HAP-1 (cell line): ENCODE results near the gene JADE3.

Source experiments
- DNase-seq, 2 experiments: peaks; one replicate each; pipeline ENCODE4 v3.0.0-alpha.2; 2016 to 2020; ENCODE audit warnings: low spot score in 2 of 2
- H3K27me3 ChIP-seq: fragments of 250-450 bp; sonication (Bioruptor Pico); 2 replicates; pipeline ENCODE4 v1.5.1; 2020; ENCODE audit warnings: low read depth, mild to moderate bottlenecking, moderate library complexity
- H3K36me3 ChIP-seq: fragments of 250-450 bp; sonication (Bioruptor Pico); replicated peaks from 2 replicates; pipeline ENCODE4 v1.5.1; 2020; ENCODE audit warnings: mild to moderate bottlenecking
- H3K4me1 ChIP-seq: fragments of 250-450 bp; sonication (Bioruptor Pico); 2 replicates; pipeline ENCODE4 v1.5.1; 2020; ENCODE audit warnings: mild to moderate bottlenecking
- H3K4me3 ChIP-seq: fragments of 250-450 bp; sonication (Bioruptor Pico); 2 replicates; pipeline ENCODE4 v1.5.1; 2020; ENCODE audit warnings: mild to moderate bottlenecking, moderate library complexity
- H3K9me3 ChIP-seq: fragments of 250-450 bp; sonication (Bioruptor Pico); 2 replicates; pipeline ENCODE4 v1.5.1; 2020; ENCODE audit warnings: mild to moderate bottlenecking, moderate library complexity
- in situ Hi-C: fragments of 300-500 bp; cut with MboI; formaldehyde crosslinking; loops from 3 replicates; pipeline ENCODE4 v1.14.3; 2020; ENCODE audit warnings: low sequenced_read_pairs, inconsistent platforms, mixed read lengths

The JADE3 gene

GRCh38 chrX:46991664-46992063 is 79.4 kb downstream of the JADE3 start:
- Histone ChIP-seq H3K36me3 (no peaks in the 10 kb centered on the region; the same call in none of the 2 replicates), H3K4me3 (no peak overlapping the region), H3K27me3 (no peaks in the 10 kb centered on the region), H3K9me3 (peaks cover 3% of the 10 kb centered on the region), H3K4me1 (peaks cover 32% of the 10 kb centered on the region)
- in situ Hi-C loops = no loop called here
- DNase-seq = peak; percentile 31 to 34

DNA sequence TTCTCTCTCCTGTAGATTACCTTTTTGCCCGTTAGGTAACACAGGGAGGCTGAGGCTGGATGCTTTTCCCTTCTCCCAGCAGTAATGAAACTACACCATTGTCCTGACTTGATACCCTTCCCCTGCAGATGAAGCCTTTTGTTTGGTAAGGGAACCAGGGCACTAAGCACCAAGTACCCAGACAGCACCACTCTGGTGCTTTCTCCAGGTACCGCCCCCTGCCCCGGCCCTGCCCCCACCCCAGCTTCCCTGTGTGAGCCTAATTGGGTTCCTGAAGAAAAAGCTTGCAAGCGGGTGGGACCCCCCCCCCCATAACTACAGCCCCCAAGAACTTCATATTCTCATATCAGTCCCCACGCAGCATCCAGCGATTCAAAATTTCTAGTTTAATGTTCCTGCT is 79.8 kb downstream of the JADE3 start:
- Histone ChIP-seq H3K4me3 (no peak overlapping the region), H3K27me3 (no peaks in the 10 kb centered on the region), H3K4me1 (peaks cover 32% of the 10 kb centered on the region), H3K9me3 (peaks cover 3% of the 10 kb centered on the region), H3K36me3 (no peaks in the 10 kb centered on the region; the same call in none of the 2 replicates)
- in situ Hi-C loops = no loop called here
- DNase-seq = no peak

DNA sequence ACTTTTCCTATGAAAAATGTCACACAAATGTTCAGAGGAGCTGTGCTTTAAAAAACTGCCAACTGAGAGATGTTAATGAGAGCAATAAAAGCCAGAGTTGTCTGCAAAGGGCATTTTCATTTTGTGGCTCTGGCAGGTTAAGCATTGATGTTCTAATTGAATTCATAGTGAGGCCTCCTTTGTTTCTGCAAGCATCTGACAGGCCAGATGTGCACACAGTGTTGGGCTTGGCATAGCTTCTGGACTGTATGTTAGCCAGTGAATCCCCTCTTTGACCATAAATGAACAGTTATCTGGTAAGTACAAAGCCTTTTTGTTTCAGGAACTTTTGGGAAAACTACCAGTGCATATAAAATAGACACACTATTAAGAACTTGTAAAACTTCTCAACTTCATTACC is 81.9 kb downstream of the JADE3 start:
- peaks cover 3% of the 10 kb centered on the region for H3K9me3 ChIP-seq
- H3K27me3 ChIP-seq = no peaks in the 10 kb centered on the region
- H3K4me3 ChIP-seq = no peak overlapping the region
- H3K4me1 ChIP-seq = peaks cover 32% of the 10 kb centered on the region
- peaks cover 3% of the 10 kb centered on the region for H3K36me3 ChIP-seq
- in situ Hi-C loops = no loop called here
- peak; percentile 40 to 66 for DNase-seq

- no peak for DNase-seq
- Histone ChIP-seq H3K4me1 (peaks cover 18% of the 10 kb centered on the region), H3K9me3 (no peaks in the 10 kb centered on the region), H3K27me3 (no peaks in the 10 kb centered on the region), H3K4me3 (no peak overlapping the region), H3K36me3 (no peaks in the 10 kb centered on the region)
- in situ Hi-C loops = no loop called here
Observed at GRCh38 chrX:47012131-47012530, 99.9 kb downstream of the JADE3 start.

- in situ Hi-C loops = loop anchor here (10.0 kb wide), 1 partner anchor 111 kb away; the partner anchor contains the start of gene JADE3
- DNase-seq = no peak
- no peaks in the 10 kb centered on the region for H3K9me3 ChIP-seq
- no peaks in the 10 kb centered on the region for H3K27me3 ChIP-seq
- H3K4me1 ChIP-seq = peaks cover 10% of the 10 kb centered on the region
- H3K36me3 ChIP-seq = no peaks in the 10 kb centered on the region; the same call in 1 of the 2 replicates
- H3K4me3 ChIP-seq = no peak overlapping the region
Observed at GRCh38 chrX:47026198-47026597, 114.0 kb downstream of the JADE3 start.

DNA sequence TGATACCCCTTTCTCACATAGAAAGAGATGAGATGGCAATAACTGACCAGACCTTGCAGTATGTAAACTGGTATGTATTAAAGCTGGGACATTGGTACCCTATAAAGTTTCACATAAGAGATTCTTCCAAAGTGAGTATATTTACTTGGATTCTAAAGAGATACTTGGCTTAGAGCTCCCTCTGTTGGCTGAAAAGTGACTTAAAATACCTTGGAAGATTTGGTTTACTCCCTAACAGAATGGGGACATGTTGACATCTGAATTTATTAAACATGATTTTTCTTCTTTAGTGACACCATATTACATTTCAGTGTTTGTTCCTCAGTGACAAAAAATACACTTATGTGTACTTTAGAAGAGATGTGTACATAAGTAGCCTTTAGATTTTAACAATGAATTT is 118.1 kb downstream of the JADE3 start:
- H3K9me3 ChIP-seq = no peaks in the 10 kb centered on the region
- H3K27me3 ChIP-seq = no peaks in the 10 kb centered on the region
- peaks cover 7% of the 10 kb centered on the region; the same call in 1 of the 2 replicates for H3K4me1 ChIP-seq
- in situ Hi-C loops = loop anchor here (10.0 kb wide), 1 partner anchor 64 kb away; no protein-coding TSS in a partner anchor
- H3K4me3 ChIP-seq = no peak overlapping the region
- peak; percentile 66 to 67 for DNase-seq
- no peaks in the 10 kb centered on the region; the same call in 1 of the 2 replicates for H3K36me3 ChIP-seq

DNA sequence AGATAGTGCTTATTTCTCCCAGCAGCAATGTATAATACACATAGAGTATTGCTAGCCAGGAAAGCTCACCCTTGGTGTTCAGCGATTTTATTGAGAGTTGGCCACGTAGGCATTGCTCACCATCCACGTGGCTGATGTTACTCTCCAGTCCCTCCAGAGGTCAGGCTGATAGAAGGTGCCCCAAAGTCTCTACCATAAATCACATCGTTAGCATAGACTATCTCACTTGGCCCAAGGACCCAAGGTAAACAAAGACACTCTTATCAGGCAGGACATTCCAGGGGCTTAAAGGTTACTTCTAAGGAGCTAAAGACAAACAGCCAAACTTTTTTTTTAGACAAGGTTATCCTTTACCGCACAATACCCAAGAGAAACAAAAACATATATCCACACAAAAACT is 135.8 kb downstream of the JADE3 start:
- H3K27me3 ChIP-seq = no peaks in the 10 kb centered on the region; the same call in 1 of the 2 replicates
- H3K4me3 ChIP-seq = no peak overlapping the region
- H3K36me3 ChIP-seq = no peaks in the 10 kb centered on the region
- DNase-seq = no peak
- H3K4me1 ChIP-seq = no peaks in the 10 kb centered on the region
- in situ Hi-C loops = no loop called here
- H3K9me3 ChIP-seq = no peaks in the 10 kb centered on the region

DNA sequence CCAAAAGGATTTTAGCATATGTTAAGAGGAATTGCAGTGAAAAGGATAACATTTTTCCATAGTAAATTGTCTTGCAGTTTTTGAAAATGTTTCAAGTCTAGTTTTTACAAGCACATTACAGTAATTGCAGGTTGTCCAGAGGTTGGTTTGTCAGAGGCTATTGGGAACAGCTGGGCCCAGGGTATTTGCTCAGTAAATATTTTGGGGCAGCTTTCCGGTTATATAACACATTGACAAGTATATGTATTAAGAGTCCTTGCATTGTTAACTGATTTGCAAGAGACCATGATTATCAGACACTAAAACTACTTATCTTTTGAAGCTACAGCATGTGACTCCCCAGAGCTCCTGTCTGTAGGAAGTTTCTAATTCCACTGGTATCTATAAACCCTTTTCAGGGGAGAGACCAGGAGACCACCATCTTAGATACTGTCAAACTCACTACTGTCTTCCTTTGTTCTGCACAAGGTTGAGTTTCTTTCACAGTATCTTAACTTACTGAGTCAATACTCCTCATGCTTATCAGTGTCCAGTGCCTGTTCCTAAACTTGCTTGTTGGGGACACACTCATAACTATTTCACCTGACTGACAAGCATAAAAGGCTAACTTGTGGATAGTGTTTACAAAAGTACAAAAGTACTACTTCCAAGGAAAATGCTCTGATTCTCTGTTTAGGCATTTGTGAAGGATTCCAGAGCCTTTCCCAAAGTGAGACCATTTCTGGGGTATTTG is 147.1 kb downstream of the JADE3 start:
- no peaks in the 10 kb centered on the region for H3K9me3 ChIP-seq
- H3K36me3 ChIP-seq = no peaks in the 10 kb centered on the region; the same call in 1 of the 2 replicates
- H3K27me3 ChIP-seq = no peaks in the 10 kb centered on the region
- H3K4me1 ChIP-seq = no peaks in the 10 kb centered on the region
- in situ Hi-C loops = no loop called here
- DNase-seq = no peak
- H3K4me3 ChIP-seq = no peak overlapping the region

GRCh38 chrX:47060708-47061107 is 148.5 kb downstream of the JADE3 start:
- H3K36me3 ChIP-seq = no peaks in the 10 kb centered on the region; the same call in 1 of the 2 replicates
- no peaks in the 10 kb centered on the region for H3K9me3 ChIP-seq
- no peaks in the 10 kb centered on the region for H3K4me1 ChIP-seq
- H3K4me3 ChIP-seq = no peak overlapping the region
- no peaks in the 10 kb centered on the region for H3K27me3 ChIP-seq
- in situ Hi-C loops = no loop called here
- DNase-seq = no peak

- H3K9me3 ChIP-seq = no peaks in the 10 kb centered on the region
- H3K36me3 ChIP-seq = no peaks in the 10 kb centered on the region; the same call in 1 of the 2 replicates
- in situ Hi-C loops = no loop called here
- H3K4me3 ChIP-seq = no peak overlapping the region
- no peaks in the 10 kb centered on the region for H3K27me3 ChIP-seq
- no peaks in the 10 kb centered on the region for H3K4me1 ChIP-seq
- no peak for DNase-seq
Observed at GRCh38 chrX:47061238-47061919, 149.2 kb downstream of the JADE3 start.

- Histone ChIP-seq H3K4me3 (no peak overlapping the region), H3K36me3 (no peaks in the 10 kb centered on the region), H3K27me3 (no peaks in the 10 kb centered on the region), H3K4me1 (no peaks in the 10 kb centered on the region), H3K9me3 (no peaks in the 10 kb centered on the region)
- DNase-seq = no peak
- in situ Hi-C loops = no loop called here
Observed at GRCh38 chrX:47063179-47063578, 151.0 kb downstream of the JADE3 start.

- no peak overlapping the region for H3K4me3 ChIP-seq
- in situ Hi-C loops = no loop called here
- DNase-seq = no peak
Observed at GRCh38 chrX:47068214-47068613, 156.0 kb downstream of the JADE3 start.

DNA sequence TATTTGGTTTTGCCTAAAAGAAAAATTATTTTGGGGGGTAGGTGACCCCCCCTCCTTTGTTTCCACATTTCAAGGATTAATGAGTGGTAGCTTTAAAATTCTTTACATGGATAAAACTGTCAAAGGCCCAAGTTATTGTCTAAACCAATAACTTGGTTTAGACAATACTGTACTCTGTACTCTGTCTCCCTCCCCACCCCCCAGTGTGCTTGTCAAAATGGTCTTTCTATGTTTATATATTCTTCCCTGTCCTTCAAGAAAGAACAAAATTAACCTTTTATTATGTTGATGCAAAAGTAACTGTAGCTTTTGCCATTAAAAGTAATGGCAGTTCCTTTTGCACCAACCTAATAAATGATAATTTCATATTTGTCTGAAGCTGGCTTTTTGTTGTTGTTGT is 156.5 kb downstream of the JADE3 start:
- no peak overlapping the region for H3K4me3 ChIP-seq
- no peaks in the 10 kb centered on the region for H3K36me3 ChIP-seq
- in situ Hi-C loops = no loop called here

More at GRCh38 chrX:47068214-47068613, 156.0 kb downstream of the JADE3 start:
- no peaks in the 10 kb centered on the region for H3K27me3 ChIP-seq
- H3K4me1 ChIP-seq = peaks cover 8% of the 10 kb centered on the region
- H3K9me3 ChIP-seq = no peaks in the 10 kb centered on the region
- H3K36me3 ChIP-seq = no peaks in the 10 kb centered on the region

More for the DNA sequence above, 156.5 kb downstream of the JADE3 start:
- peaks cover 8% of the 10 kb centered on the region for H3K4me1 ChIP-seq
- peak; percentile 52 to 58 for DNase-seq
- no peaks in the 10 kb centered on the region for H3K9me3 ChIP-seq
- no peaks in the 10 kb centered on the region for H3K27me3 ChIP-seq
